H9 (cell line): ENCODE measurements around the gene AMBRA1. TPM values are rescaled to one million over a fixed set of nuclear protein-coding genes. Genes with fewer than 3 reads are reported as not detected.

Experiments used
- DNase-seq: peaks from one replicate; pipeline ENCODE4 v3.0.0-alpha.2; 2017
- H2AFZ ChIP-seq: one replicate; pipeline ENCODE4 v1.6.1; 2013; ENCODE audit warnings: mild to moderate bottlenecking, low read length, control low read depth, moderate library complexity
- H2AK5ac ChIP-seq: 2 replicates; pipeline ENCODE4 v1.6.1; 2013; ENCODE audit warnings: low read length, control low read depth, mixed read lengths; ENCODE audit not compliant: insufficient read length
- H2BK120ac ChIP-seq: one replicate; pipeline ENCODE4 v1.6.1; 2013; ENCODE audit warnings: low read depth, mild to moderate bottlenecking, low read length, control low read depth, inconsistent platforms; ENCODE audit not compliant: poor library complexity, severe bottlenecking
- H2BK12ac ChIP-seq: 2 replicates; pipeline ENCODE4 v1.6.1; 2013; ENCODE audit warnings: low read length, control low read depth, mixed read lengths, low read depth; ENCODE audit not compliant: insufficient read length
- H2BK15ac ChIP-seq: 2 replicates; pipeline ENCODE4 v1.6.1; 2013; ENCODE audit warnings: low read depth, low read length, control low read depth
- H2BK20ac ChIP-seq: one replicate; pipeline ENCODE4 v1.6.1; 2013; ENCODE audit warnings: low read depth, mild to moderate bottlenecking, low read length, control low read depth, inconsistent platforms; ENCODE audit not compliant: poor library complexity, severe bottlenecking
- H2BK5ac ChIP-seq: 2 replicates; pipeline ENCODE4 v1.6.1; 2013; ENCODE audit warnings: low read length, control low read depth, mixed read lengths; ENCODE audit not compliant: insufficient read length
- H3K14ac ChIP-seq: 2 replicates; pipeline ENCODE4 v1.6.1; 2013; ENCODE audit warnings: low read length, control low read depth; ENCODE audit not compliant: insufficient read depth
- H3K18ac ChIP-seq: 2 replicates; pipeline ENCODE4 v1.6.1; 2013; ENCODE audit warnings: low read depth, mild to moderate bottlenecking, mixed read lengths, low read length, control low read depth; ENCODE audit not compliant: insufficient read length
- H3K23ac ChIP-seq: 2 replicates; pipeline ENCODE4 v1.6.1; 2013; ENCODE audit warnings: low read length, control low read depth, mixed read lengths, low read depth; ENCODE audit not compliant: insufficient read length
- H3K23me2 ChIP-seq: 2 replicates; pipeline ENCODE4 v1.6.1; 2013; ENCODE audit warnings: low read depth, mild to moderate bottlenecking, mixed read lengths, low read length, control low read depth; ENCODE audit not compliant: insufficient read length, poor library complexity, severe bottlenecking
- H3K27ac ChIP-seq: 2 replicates; pipeline ENCODE4 v1.5.1; 2013; ENCODE audit warnings: low read length, control low read depth, mixed read lengths, low read depth; ENCODE audit not compliant: insufficient read length
- H3K27me3 ChIP-seq: 2 replicates; pipeline ENCODE4 v1.6.1; 2013; ENCODE audit warnings: low read length, control low read depth, inconsistent platforms; ENCODE audit not compliant: insufficient read depth
- H3K4ac ChIP-seq: 2 replicates; pipeline ENCODE4 v1.6.1; 2013; ENCODE audit warnings: low read depth, mild to moderate bottlenecking, control low read depth, inconsistent platforms, low read length, moderate library complexity
- H3K4me1 ChIP-seq: 2 replicates; pipeline ENCODE4 v1.6.1; 2013; ENCODE audit warnings: low read length, control low read depth, inconsistent platforms; ENCODE audit not compliant: insufficient read depth
- H3K4me2 ChIP-seq: 2 replicates; pipeline ENCODE4 v1.6.1; 2013; ENCODE audit warnings: low read length, control low read depth, mixed read lengths; ENCODE audit not compliant: insufficient read length, insufficient read depth
- H3K56ac ChIP-seq: 2 replicates; pipeline ENCODE4 v1.6.1; 2013; ENCODE audit warnings: low read depth, mild to moderate bottlenecking, mixed read lengths, low read length, control low read depth; ENCODE audit not compliant: insufficient read length
- H3K79me1 ChIP-seq: 2 replicates; pipeline ENCODE4 v1.6.1; 2013; ENCODE audit warnings: low read depth, mild to moderate bottlenecking, moderate library complexity, low read length, control low read depth, inconsistent platforms; ENCODE audit not compliant: insufficient read depth, poor library complexity, severe bottlenecking
- H3K79me2 ChIP-seq: 2 replicates; pipeline ENCODE4 v1.6.1; 2013; ENCODE audit warnings: low read length, control low read depth, inconsistent platforms; ENCODE audit not compliant: insufficient read depth
- H3K9ac ChIP-seq: 2 replicates; pipeline ENCODE4 v1.6.1; 2013; ENCODE audit warnings: low read length, control low read depth, mixed read lengths; ENCODE audit not compliant: insufficient read length; ENCODE audit errors: extremely low read depth
- H3K9me3 ChIP-seq: one replicate; pipeline ENCODE4 v1.6.1; 2013; ENCODE audit warnings: low read depth, low read length, inconsistent platforms; ENCODE audit not compliant: control insufficient read depth
- H3T11ph ChIP-seq: one replicate; pipeline ENCODE4 v1.6.1; 2013; ENCODE audit warnings: mild to moderate bottlenecking, low read length, control low read depth, inconsistent platforms
- H4K20me1 ChIP-seq: one replicate; pipeline ENCODE4 v1.6.1; 2013; ENCODE audit not compliant: control insufficient read depth, insufficient read length, insufficient read depth
- H4K5ac ChIP-seq: 2 replicates; pipeline ENCODE4 v1.6.1; 2013; ENCODE audit warnings: low read depth, mild to moderate bottlenecking, mixed read lengths, low read length, control low read depth; ENCODE audit not compliant: insufficient read length
- H4K8ac ChIP-seq: replicated peaks from 2 replicates; pipeline ENCODE4 v1.6.1; 2013; ENCODE audit warnings: low read length, control low read depth, mixed read lengths, low read depth; ENCODE audit not compliant: insufficient read length
- H4K91ac ChIP-seq: 2 replicates; pipeline ENCODE4 v1.6.1; 2013; ENCODE audit warnings: low read depth, mild to moderate bottlenecking, moderate library complexity, mixed read lengths, low read length, control low read depth; ENCODE audit not compliant: insufficient read length
- H3K27ac Mint-ChIP-seq, 3 experiments: 2 replicates in 2 of 3; 3 replicates in 1 of 3; pipeline ENCODE4 v1.8.0; 2020 to 2021; ENCODE audit warnings: mixed read lengths in 3 of 3, mild to moderate bottlenecking in 1 of 3, moderate library complexity in 1 of 3
- H3K27me3 Mint-ChIP-seq: 2 replicates; pipeline ENCODE4 v1.8.0; 2021; ENCODE audit warnings: low read depth, mild to moderate bottlenecking, moderate library complexity, mixed read lengths
- H3K36me3 Mint-ChIP-seq, 3 experiments: 2 replicates in 2 of 3; 3 replicates in 1 of 3; pipeline ENCODE4 v1.8.0; 2020 to 2021; ENCODE audit warnings: low read depth in 3 of 3, mixed read lengths in 3 of 3; ENCODE audit not compliant: insufficient read depth in 1 of 3
- H3K4me1 Mint-ChIP-seq, 2 experiments: 2 replicates each; pipeline ENCODE4 v1.8.0; 2020; ENCODE audit warnings: mixed read lengths in 2 of 2
- H3K4me3 Mint-ChIP-seq, 2 experiments: 2 replicates in 1 of 2; 3 replicates in 1 of 2; pipeline ENCODE4 v1.8.0; 2020 to 2021; ENCODE audit warnings: mild to moderate bottlenecking in 2 of 2, mixed read lengths in 2 of 2, moderate library complexity in 1 of 2
- H3K9me3 Mint-ChIP-seq, 2 experiments: 2 replicates in 1 of 2; 3 replicates in 1 of 2; pipeline ENCODE4 v1.8.0; 2020; ENCODE audit warnings: mild to moderate bottlenecking in 2 of 2, mixed read lengths in 2 of 2, moderate library complexity in 1 of 2
- CTCF ChIP-seq: fragments of 200-600 bp; sonication (generic); conservative IDR thresholded peaks from 3 replicates; pipeline ENCODE4 v1.8.0; 2021; ENCODE audit warnings: antibody characterized with exemption, mild to moderate bottlenecking
- WGBS: extraction: QIAGEN DNeasy Blood & Tissue Kit; methylation state at CpG from one replicate; pipeline ENCODE4 v1.1.7; 2013; ENCODE audit warnings: missing lambda C conversion rate, low lambda C conversion rate, mixed read lengths; ENCODE audit not compliant: insufficient read length; ENCODE audit errors: extremely low coverage; 5-methylcytosine and 5-hydroxymethylcytosine counted together
- total RNA-seq: library from RNA; stranded (reverse); gene quantifications from 2 replicates; pipeline ENCODE4 v1.2.1, GENCODE V29; 2021

The AMBRA1 gene
- total RNA-seq, 1 experiment from 2014 or later = 37.5 TPM

- H3K4me1 ChIP-seq = no peaks in the 10 kb centered on the region
- no peak overlapping the region for H3K18ac ChIP-seq
- H2BK5ac ChIP-seq = no peak overlapping the region
- no peak overlapping the region for H3K27ac ChIP-seq
- no peak overlapping the region for H3T11ph ChIP-seq
- H2BK120ac ChIP-seq = no peak overlapping the region
- no peak overlapping the region for H3K56ac ChIP-seq
- no peak overlapping the region for H3K14ac ChIP-seq
- no peaks in the 10 kb centered on the region for H3K79me1 ChIP-seq
- no peak overlapping the region for H3K4me2 ChIP-seq
- no peak for TF ChIP-seq CTCF
- H4K8ac ChIP-seq = no peak overlapping the region
- no peaks in the 10 kb centered on the region for H3K9me3 ChIP-seq
- H3K79me2 ChIP-seq = no peaks in the 10 kb centered on the region
- H3K9ac ChIP-seq = no peak overlapping the region
- no peak overlapping the region for H2AK5ac ChIP-seq
- Mint-ChIP-seq H3K4me1 (peaks cover 7 to 10% of the 10 kb centered on the region in 2 experiments), H3K9me3 (no peaks in the 10 kb centered on the region; a peak in 1 of 5 replicates), H3K36me3 (peaks cover 17 to 55% (median 52%) of the 10 kb centered on the region in 3 experiments; a peak in 6 of 7 replicates), H3K27me3 (no peaks in the 10 kb centered on the region), H3K4me3 (no peak overlapping the region), H3K27ac (no peak overlapping the region)
- no peak overlapping the region for H3K4ac ChIP-seq
- H4K20me1 ChIP-seq = no peaks in the 10 kb centered on the region
- no peak overlapping the region for H3K23ac ChIP-seq
- H2BK20ac ChIP-seq = no peak overlapping the region
- no CpG with 5 or more reads among the region's 15 CpGs for WGBS
- H3K27me3 ChIP-seq = no peaks in the 10 kb centered on the region
- no peak for DNase-seq
- no peak overlapping the region for H2BK15ac ChIP-seq
- H2BK12ac ChIP-seq = no peak overlapping the region
- no peak overlapping the region for H4K5ac ChIP-seq
- H3K23me2 ChIP-seq = no peaks in the 10 kb centered on the region
- no peak overlapping the region for H4K91ac ChIP-seq
- no peak overlapping the region for H2AFZ ChIP-seq
Measured at GRCh38 chr11:46374815-46375214, 219.0 kb downstream of the AMBRA1 start.
